Effector CD8-positive, alpha-beta T cell (primary cell): ENCODE measurements around the gene SUGCT.
"Not testable (repeated sequence)": the region's sequence is repeated elsewhere in the genome, so short reads cannot be mapped to it uniquely, and the experiment has no call there.

Experiments
- DNase-seq: peaks from one replicate; lab custom pipeline; 2025; lab: John Stamatoyannopoulos, UW

SUGCT gene

DNA sequence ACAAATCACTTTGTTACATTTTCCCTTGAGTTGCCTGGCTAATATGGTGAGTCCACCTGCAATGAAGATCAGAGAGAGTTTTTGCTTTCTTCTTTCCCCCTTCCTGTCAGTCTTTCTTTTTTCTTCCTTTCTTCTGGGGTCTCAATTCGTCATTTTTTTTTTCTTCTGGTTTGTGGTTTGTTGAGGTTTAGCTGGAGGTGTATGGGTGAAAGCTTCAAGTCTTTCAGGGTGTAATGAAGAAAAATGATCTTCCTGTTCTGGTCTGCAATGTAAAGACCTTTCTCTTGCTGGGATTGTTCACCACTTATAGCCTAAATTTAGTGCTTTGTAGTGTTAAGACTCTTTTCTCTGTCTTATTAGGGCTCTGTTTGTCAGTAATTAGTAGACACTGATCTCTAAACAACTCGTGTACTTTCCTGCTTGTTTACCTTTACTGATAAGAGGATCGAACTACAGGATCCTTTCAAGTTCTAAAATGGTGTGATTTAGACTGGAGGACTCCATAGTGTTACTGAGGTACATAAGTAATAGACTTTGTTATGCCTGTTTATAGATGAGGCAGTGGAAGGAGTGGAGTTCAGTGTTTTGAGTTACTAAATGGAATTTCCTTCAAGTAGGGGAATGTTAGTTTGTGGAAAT is 129.1 kb downstream of the SUGCT start:
- no peak for DNase-seq

- no peak for DNase-seq
These were observed 132.8 kb downstream of the SUGCT start for GRCh38 chr7:40267583-40267982.

DNA sequence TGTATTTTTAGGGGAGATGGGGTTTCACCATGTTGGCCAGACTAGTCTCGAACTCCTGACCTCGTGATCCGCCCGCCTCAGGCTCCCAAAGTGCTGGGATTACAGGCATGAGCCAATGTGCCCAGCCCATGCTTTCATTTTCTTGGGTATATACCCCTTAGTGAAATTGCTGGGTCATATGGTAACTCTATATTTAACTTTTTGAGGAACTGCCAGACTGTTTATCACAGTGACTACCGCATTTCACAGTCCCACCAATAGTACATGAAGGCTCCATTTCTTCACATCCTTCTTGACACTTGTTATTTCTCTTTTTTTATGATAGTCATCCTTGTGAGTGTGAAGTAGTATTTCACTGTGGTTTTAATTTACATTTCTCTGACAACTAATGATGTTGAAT is 134.0 kb downstream of the SUGCT start:
- not testable (repeated sequence) for DNase-seq

GRCh38 chr7:40276061-40276460 is 141.3 kb downstream of the SUGCT start:
- DNase-seq: no peak

DNA sequence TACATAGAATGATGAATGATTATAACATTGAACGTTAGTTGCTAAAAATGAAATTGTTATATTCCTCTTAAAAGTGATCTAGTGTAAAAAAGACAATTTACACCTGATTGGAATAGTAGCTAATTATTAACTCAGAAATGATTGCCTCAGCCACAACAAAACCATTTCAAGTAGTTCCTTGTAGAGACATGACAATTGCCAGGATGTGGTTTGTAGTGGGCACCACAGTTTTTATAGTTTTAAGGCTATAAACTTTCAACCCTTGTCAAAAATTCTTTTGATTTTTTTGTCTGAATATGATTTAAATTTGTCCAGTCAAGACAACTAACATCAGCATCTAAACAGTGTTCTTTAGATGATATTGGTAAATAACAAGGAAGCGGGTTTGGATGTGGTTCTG is 145.2 kb downstream of the SUGCT start:
- DNase-seq: no peak

- no peak for DNase-seq
These were observed 148.1 kb downstream of the SUGCT start for GRCh38 chr7:40282858-40283257.

- DNase-seq: no peak
These were observed 148.6 kb downstream of the SUGCT start for GRCh38 chr7:40283391-40283790.

GRCh38 chr7:40288827-40289226 is 154.0 kb downstream of the SUGCT start:
- DNase-seq: no peak

DNA sequence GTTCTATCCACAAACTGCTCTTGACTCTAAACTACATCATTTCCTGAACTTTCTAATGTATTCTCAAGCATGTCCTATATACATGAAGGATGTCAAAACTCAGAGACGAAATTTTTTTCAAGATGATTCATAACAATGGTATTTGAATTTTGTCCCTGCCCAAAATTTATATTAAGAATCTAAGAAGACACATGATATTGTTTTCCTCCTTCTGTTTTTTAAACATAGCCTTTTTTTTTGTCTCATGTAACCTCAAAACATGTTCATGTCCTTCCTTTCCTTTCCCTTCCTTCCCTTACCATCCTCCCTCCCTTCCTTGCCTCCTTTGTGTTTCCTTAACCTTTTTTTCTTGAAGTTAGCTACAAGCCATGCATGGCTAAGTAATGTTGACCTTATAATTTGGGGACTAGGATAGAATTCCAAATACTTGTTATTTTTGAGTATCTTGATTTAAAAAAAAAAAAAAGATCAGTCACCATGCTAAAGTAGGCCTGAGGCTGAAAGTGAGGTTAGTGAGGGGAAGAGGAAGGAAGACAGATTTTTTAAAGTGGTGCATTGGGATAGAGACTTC is 163.0 kb downstream of the SUGCT start:
- DNase-seq: no peak

DNA sequence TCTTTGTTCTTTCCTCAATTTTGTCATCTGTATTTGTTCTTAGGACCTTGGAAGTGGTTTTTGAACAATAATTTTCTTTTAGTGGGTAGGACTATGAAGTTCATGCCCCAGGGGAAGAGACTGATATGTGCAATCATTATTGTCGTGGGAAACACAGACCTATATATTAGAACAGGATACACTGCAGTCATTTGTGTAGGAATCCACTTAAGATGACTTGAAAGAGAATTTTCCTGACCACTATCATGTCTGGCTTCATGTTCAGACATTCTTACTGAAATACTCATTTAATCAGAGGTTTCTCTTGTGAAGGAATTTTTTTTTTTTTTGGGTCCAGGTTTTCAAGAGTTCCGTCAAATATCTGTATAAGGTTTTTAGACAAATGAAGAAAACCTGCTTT is 163.6 kb downstream of the SUGCT start:
- DNase-seq: no peak

DNA sequence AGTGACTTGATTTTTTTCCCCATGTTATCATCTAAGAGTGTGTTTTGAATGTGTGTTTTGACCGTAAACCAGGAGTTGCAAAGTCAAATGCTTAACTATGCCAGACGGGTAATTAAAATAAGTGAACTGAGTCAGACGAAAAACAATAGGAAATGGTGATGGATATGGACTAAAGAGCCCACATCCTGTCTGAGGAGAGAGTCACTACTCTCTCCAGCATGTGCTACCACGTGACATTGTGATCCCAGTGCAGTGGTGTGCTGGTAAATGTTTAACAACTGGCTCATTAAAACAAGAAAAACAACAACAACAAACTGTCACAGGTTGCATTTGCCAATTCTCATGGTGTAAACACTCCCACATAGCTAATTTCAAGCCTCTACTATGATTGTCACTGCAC is 164.3 kb downstream of the SUGCT start:
- no peak for DNase-seq

GRCh38 chr7:40300146-40300670 is 165.4 kb downstream of the SUGCT start:
- DNase-seq: no peak

GRCh38 chr7:40301486-40302068 is 166.8 kb downstream of the SUGCT start:
- no peak for DNase-seq

- no peak for DNase-seq
These were observed 169.2 kb downstream of the SUGCT start for GRCh38 chr7:40303996-40304395.

- DNase-seq: no peak
These were observed 170.4 kb downstream of the SUGCT start for GRCh38 chr7:40305229-40305628.

- DNase-seq: no peak
These were observed 171.2 kb downstream of the SUGCT start for GRCh38 chr7:40306025-40306424.

DNA sequence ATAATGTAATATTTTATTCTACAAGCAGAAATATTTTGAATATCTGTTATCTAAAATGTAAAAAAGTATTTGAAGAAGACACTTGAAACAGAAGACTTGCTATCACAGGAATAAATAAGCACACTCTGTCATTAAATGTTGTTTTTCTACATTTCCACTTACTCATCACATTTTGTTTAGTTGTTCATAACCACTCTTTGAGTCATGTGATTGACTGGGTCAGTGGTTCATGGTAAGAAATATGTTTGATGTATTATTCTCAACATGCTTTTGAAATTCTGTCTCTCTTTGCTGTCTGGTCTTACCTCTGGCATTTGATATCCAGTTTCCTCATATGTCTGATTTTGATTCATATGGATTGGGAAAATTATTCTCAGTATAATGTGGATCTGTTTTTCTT is 171.8 kb downstream of the SUGCT start:
- no peak for DNase-seq

GRCh38 chr7:40310258-40310657 is 175.5 kb downstream of the SUGCT start:
- no peak for DNase-seq

DNA sequence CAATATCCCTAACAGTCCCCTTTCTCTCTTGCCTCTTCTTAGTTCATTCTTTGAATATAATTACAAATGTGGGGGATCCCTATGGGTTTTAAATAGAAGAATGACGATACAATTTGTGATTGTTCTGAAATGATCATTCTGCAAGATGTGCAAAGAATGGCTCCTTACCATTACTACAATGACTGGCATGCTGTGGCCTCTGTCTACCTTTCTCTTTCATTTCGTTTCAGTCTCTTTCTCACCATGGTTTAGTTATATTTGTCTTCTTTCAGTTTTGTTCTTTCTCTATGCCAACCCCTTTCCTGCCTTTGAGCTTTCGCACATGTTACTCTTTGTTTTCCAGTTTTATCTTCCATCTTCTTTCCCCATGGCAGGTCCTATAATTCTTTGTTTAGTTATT is 176.5 kb downstream of the SUGCT start:
- no peak for DNase-seq

- DNase-seq: no peak
These were observed 180.5 kb downstream of the SUGCT start for GRCh38 chr7:40315277-40315676.

- DNase-seq: no peak
These were observed 181.4 kb downstream of the SUGCT start for GRCh38 chr7:40316176-40316575.

GRCh38 chr7:40324914-40325313 is 190.1 kb downstream of the SUGCT start:
- no peak for DNase-seq

- DNase-seq: no peak
These were observed 192.3 kb downstream of the SUGCT start for GRCh38 chr7:40327113-40327512.

DNA sequence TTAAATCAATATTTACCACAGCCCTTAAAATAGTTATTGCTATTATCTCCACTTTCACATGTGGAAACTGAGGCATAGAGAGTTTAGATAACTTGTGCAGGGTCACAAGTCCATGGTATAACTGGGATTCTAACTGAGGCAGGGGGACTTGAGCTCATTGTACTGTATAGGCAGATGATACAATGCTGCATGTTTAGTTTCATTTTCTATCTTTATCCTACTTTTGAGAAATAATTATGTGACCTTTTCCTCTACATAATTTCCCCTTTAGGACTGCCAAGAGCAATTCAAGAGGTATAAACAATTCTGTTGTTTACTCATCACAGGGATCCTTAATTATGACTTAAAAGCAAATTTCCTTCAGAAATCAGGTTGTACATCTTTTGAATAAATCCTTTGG is 193.1 kb downstream of the SUGCT start:
- DNase-seq: no peak
